Testis (tissue), 2 donors: Measurements from ENCODE around the gene PEX5.

ENCODE experiments used
- POLR2A ChIP-seq: fragments of 450-650 bp; IDR thresholded peaks from one replicate; pipeline ENCODE4 v1.6.1; 2017; ENCODE audit warnings: antibody characterized with exemption, mild to moderate bottlenecking, moderate library complexity
- TF ChIP-seq, protein P1 (sequence below), 3 experiments: fragments of 450-650 bp in 2 of 3; fragments of 200-600 bp in 1 of 3; sonication (generic) in 1 of 3; IDR thresholded peaks; one replicate each; pipeline ENCODE4 v1.5.1; 2016 to 2019; ENCODE audit warnings: antibody characterized with exemption in 3 of 3, mild to moderate bottlenecking in 2 of 3, moderate library complexity in 1 of 3

DNA sequence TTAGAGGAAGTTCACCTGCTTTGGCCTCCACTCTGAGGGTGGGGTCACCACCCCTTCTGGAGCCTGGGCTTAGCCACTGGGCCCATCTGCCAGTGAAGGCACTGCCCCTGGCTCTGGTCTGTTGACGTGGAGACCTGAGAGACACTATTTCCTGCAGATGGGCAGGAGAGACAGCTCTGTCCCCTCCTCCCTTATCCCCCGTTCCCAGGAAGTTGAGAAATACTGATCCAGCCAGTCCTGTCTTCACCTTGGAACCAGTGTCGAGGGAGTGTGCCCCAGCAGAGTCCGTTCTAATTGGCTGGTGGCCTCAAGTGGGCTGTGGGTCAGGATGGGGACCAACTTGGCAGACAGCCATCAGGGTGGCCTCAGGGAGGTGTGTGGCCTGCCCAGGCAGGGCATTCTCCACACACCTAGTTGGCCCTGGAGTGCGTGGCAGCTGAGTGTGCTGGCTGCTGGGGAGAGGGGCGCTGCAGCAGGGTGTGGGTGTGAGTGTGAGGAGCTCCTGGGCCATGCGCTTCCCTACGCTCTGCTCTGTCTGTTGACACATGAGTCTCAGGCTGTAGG, 33.9 kb upstream of the PEX5 start:
- TF ChIP-seq, protein P1, sequence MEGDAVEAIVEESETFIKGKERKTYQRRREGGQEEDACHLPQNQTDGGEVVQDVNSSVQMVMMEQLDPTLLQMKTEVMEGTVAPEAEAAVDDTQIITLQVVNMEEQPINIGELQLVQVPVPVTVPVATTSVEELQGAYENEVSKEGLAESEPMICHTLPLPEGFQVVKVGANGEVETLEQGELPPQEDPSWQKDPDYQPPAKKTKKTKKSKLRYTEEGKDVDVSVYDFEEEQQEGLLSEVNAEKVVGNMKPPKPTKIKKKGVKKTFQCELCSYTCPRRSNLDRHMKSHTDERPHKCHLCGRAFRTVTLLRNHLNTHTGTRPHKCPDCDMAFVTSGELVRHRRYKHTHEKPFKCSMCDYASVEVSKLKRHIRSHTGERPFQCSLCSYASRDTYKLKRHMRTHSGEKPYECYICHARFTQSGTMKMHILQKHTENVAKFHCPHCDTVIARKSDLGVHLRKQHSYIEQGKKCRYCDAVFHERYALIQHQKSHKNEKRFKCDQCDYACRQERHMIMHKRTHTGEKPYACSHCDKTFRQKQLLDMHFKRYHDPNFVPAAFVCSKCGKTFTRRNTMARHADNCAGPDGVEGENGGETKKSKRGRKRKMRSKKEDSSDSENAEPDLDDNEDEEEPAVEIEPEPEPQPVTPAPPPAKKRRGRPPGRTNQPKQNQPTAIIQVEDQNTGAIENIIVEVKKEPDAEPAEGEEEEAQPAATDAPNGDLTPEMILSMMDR (IDR thresholded peaks at IDR 0.05): no peak
- no peak for TF ChIP-seq POLR2A
